H1 (cell line): ENCODE results near the gene ZNF599. TPM values are rescaled to one million over a fixed set of nuclear protein-coding genes. Genes with fewer than 3 reads are reported as not detected.

Source experiments
- CTCF ChIA-PET: fragments of 300-600 bp; sonication (Branson Sonifier 250); formaldehyde crosslinking; loops from one replicate; lab custom pipeline; 2021; ENCODE audit not compliant: partially characterized antibody; lab: Charles Lee
- POLR2A ChIA-PET: fragments of 300-600 bp; sonication (Branson Sonifier 250); formaldehyde crosslinking; loops from one replicate; lab custom pipeline; 2021; ENCODE audit warnings: inconsistent platforms; ENCODE audit not compliant: partially characterized antibody; lab: Charles Lee
- DNase-seq, 2 experiments: peaks; one replicate each; pipeline versions ENCODE4 v3.0.0 to v3.0.0-alpha.2; 2010 to 2022; ENCODE audit warnings: low spot score in 2 of 2, low read depth in 1 of 2, mixed read lengths in 1 of 2
- FAIRE-seq: peaks from 2 replicates; lab custom pipeline; 2011; peaks lifted over from hg19 to GRCh38; lab: Jason Lieb, UNC
- H2AFZ ChIP-seq: 2 replicates; pipeline ENCODE4 v1.8.1; 2012; ENCODE audit warnings: low read length, inconsistent platforms
- H2AK5ac ChIP-seq: 2 replicates; pipeline ENCODE4 v1.6.1; 2013; ENCODE audit warnings: low read depth, low read length
- H2BK120ac ChIP-seq: replicated peaks from 2 replicates; pipeline ENCODE3; 2013; ENCODE audit warnings: low read depth, low read length, inconsistent platforms
- H2BK12ac ChIP-seq: 2 replicates; pipeline ENCODE4 v1.6.1; 2013; ENCODE audit warnings: low read depth, low read length
- H2BK15ac ChIP-seq: 2 replicates; pipeline ENCODE4 v1.6.1; 2013; ENCODE audit warnings: low read length
- H2BK20ac ChIP-seq: 2 replicates; pipeline ENCODE4 v1.6.1; 2013; ENCODE audit warnings: low read length
- H2BK5ac ChIP-seq: 2 replicates; pipeline ENCODE4 v1.6.1; 2013; ENCODE audit warnings: low read depth, low read length
- H3K14ac ChIP-seq: 2 replicates; pipeline ENCODE4 v1.6.1; 2013; ENCODE audit warnings: inconsistent platforms; ENCODE audit not compliant: insufficient read length
- H3K18ac ChIP-seq: 2 replicates; pipeline ENCODE4 v1.6.1; 2013; ENCODE audit warnings: low read length; ENCODE audit errors: extremely low read depth
- H3K23ac ChIP-seq: 2 replicates; pipeline ENCODE4 v1.6.1; 2013; ENCODE audit warnings: inconsistent platforms; ENCODE audit not compliant: insufficient read length
- H3K23me2 ChIP-seq: 2 replicates; pipeline ENCODE4 v1.6.1; 2013; ENCODE audit warnings: low read depth, low read length
- H3K27ac ChIP-seq: 2 replicates; pipeline ENCODE4 v1.6.1; 2011; ENCODE audit warnings: low read depth, low read length, inconsistent platforms
- H3K27me3 ChIP-seq, 4 experiments: replicated peaks in 1 of 4; 1 replicate in 1 of 4; 2 replicates in 3 of 4; pipeline versions ENCODE4 v1.6.1 to v1.8.1; 2011 to 2013; ENCODE audit warnings: low read length in 3 of 4, mild to moderate bottlenecking in 3 of 4, inconsistent platforms in 2 of 4, mixed read lengths in 2 of 4, moderate library complexity in 1 of 4; ENCODE audit not compliant: control insufficient read depth in 3 of 4, insufficient read depth in 3 of 4; ENCODE audit errors: extremely low read depth in 1 of 4
- H3K36me3 ChIP-seq, 4 experiments: 2 replicates each; pipeline versions ENCODE4 v1.6.1 to v1.8.1; 2011 to 2013; ENCODE audit warnings: mild to moderate bottlenecking in 4 of 4, low read length in 3 of 4, moderate library complexity in 2 of 4, control low read depth in 1 of 4, inconsistent platforms in 1 of 4; ENCODE audit not compliant: insufficient read depth in 4 of 4, control insufficient read depth in 2 of 4
- H3K4ac ChIP-seq: replicated peaks from 2 replicates; pipeline ENCODE3; 2013; ENCODE audit warnings: low read length, low read depth, mixed read lengths, inconsistent platforms; ENCODE audit not compliant: insufficient read length
- H3K4me1 ChIP-seq, 4 experiments: replicated peaks in 1 of 4; 1 replicate in 1 of 4; 2 replicates in 3 of 4; pipeline versions ENCODE4 v1.6.1 to v1.8.1; 2011 to 2013; ENCODE audit warnings: low read length in 3 of 4, inconsistent platforms in 2 of 4, mixed read lengths in 1 of 4; ENCODE audit not compliant: insufficient read depth in 4 of 4, control insufficient read depth in 3 of 4
- H3K4me2 ChIP-seq, 2 experiments: 2 replicates each; pipeline versions ENCODE4 v1.6.1 to v1.8.1; 2011 to 2013; ENCODE audit warnings: low read depth in 2 of 2, low read length in 2 of 2, control low read depth in 1 of 2, inconsistent platforms in 1 of 2, mild to moderate bottlenecking in 1 of 2; ENCODE audit not compliant: insufficient read depth in 1 of 2
- H3K4me3 ChIP-seq, 4 experiments: fragments of 200-600, 300-600 bp in 1 of 4; sonication (generic), shearing (Covaris generic), sonication (Bioruptor Twin) in 1 of 4; 2 replicates each; pipeline versions ENCODE4 v1.5.1 to v1.8.1; 2011 to 2016; ENCODE audit warnings: low read length in 4 of 4, low read depth in 3 of 4, control low read depth in 2 of 4, inconsistent platforms in 2 of 4, mild to moderate bottlenecking in 2 of 4, mixed read lengths in 1 of 4, moderate library complexity in 1 of 4; ENCODE audit not compliant: insufficient read depth in 2 of 4; ENCODE audit errors: extremely low read depth in 1 of 4
- H3K56ac ChIP-seq: replicated peaks from 2 replicates; pipeline ENCODE3; 2013; ENCODE audit warnings: low read depth, mild to moderate bottlenecking, mixed read lengths, low read length, inconsistent platforms; ENCODE audit not compliant: insufficient read length
- H3K79me1 ChIP-seq: 2 replicates; pipeline ENCODE4 v1.6.1; 2013; ENCODE audit warnings: low read depth, low read length, control low read depth
- H3K79me2 ChIP-seq, 2 experiments: 2 replicates each; pipeline versions ENCODE4 v1.6.1 to v1.8.1; 2012 to 2013; ENCODE audit warnings: low read length in 2 of 2, mild to moderate bottlenecking in 2 of 2, inconsistent platforms in 1 of 2; ENCODE audit not compliant: insufficient read depth in 2 of 2, control insufficient read depth in 1 of 2
- H3K9ac ChIP-seq, 4 experiments: replicated peaks in 1 of 4; 1 replicate in 1 of 4; 2 replicates in 3 of 4; pipeline versions ENCODE4 v1.6.1 to v1.8.1; 2011 to 2013; ENCODE audit warnings: low read depth in 3 of 4, low read length in 3 of 4, control low read depth in 2 of 4, mild to moderate bottlenecking in 2 of 4, moderate library complexity in 2 of 4, inconsistent platforms in 1 of 4; ENCODE audit errors: extremely low read depth in 1 of 4
- H3K9me3 ChIP-seq, 2 experiments: 2 replicates each; pipeline versions ENCODE4 v1.6.1 to v1.8.1; 2012 to 2013; ENCODE audit warnings: mild to moderate bottlenecking in 2 of 2, moderate library complexity in 2 of 2, control low read depth in 1 of 2, inconsistent platforms in 1 of 2, low read depth in 1 of 2, low read length in 1 of 2, mixed read lengths in 1 of 2; ENCODE audit not compliant: insufficient read depth in 2 of 2
- H4K20me1 ChIP-seq, 2 experiments: replicated peaks in 1 of 2; 2 replicates each; pipeline versions ENCODE3 to v1.8.1; 2011 to 2013; ENCODE audit warnings: inconsistent platforms in 2 of 2, low read length in 2 of 2, mild to moderate bottlenecking in 1 of 2; ENCODE audit not compliant: insufficient read depth in 2 of 2, control insufficient read depth in 1 of 2
- H4K5ac ChIP-seq: 2 replicates; pipeline ENCODE4 v1.6.1; 2013; ENCODE audit warnings: low read length, low read depth, mixed read lengths, inconsistent platforms; ENCODE audit not compliant: insufficient read length
- H4K8ac ChIP-seq: 2 replicates; pipeline ENCODE4 v1.8.0; 2013; ENCODE audit warnings: mild to moderate bottlenecking, moderate library complexity, low read length, inconsistent platforms; ENCODE audit not compliant: insufficient read depth; ENCODE audit errors: extremely low read depth
- H4K91ac ChIP-seq: replicated peaks from 2 replicates; pipeline ENCODE3; 2013; ENCODE audit warnings: low read length, mixed read lengths, inconsistent platforms; ENCODE audit not compliant: insufficient read length
- CBX8 ChIP-seq: fragments of 300-800, 300-1000 bp; sonication (generic); IDR thresholded peaks from 2 replicates; pipeline ENCODE4 v1.7.1; 2016; ENCODE audit warnings: low read depth, low read length, borderline replicate concordance
- CREB1 ChIP-seq: IDR thresholded peaks from 2 replicates; pipeline ENCODE4 v1.6.1; 2012; ENCODE audit warnings: inconsistent platforms
- EGR1 ChIP-seq: IDR thresholded peaks from 2 replicates; pipeline ENCODE4 v1.6.1; 2011; ENCODE audit warnings: low read depth, low read length, borderline replicate concordance
- WGBS, 2 experiments: shearing (Covaris generic) in 1 of 2; methylation state at CpG; one replicate each; pipeline versions ENCODE4 v1.1.6 to v1.1.7; 2013 to 2015; ENCODE audit warnings: low lambda C conversion rate in 2 of 2, mixed read lengths in 2 of 2, inconsistent platforms in 1 of 2, low coverage in 1 of 2, missing lambda C conversion rate in 1 of 2; ENCODE audit not compliant: insufficient replicate concordance in 2 of 2, insufficient coverage in 1 of 2, insufficient read length in 1 of 2; ENCODE audit errors: extremely low coverage in 1 of 2, missing lambda C conversion rate in 1 of 2; 5-methylcytosine and 5-hydroxymethylcytosine counted together
- polyA plus RNA-seq, 7 experiments: library from polyadenylated mRNA; depleted of rRNA in 3 of 7; stranded (reverse) in 5 of 7; unstranded in 2 of 7; fragments of >200 nt in 5 of 7; fragments of 200-250 nt in 2 of 7; gene quantifications; 1 replicate in 5 of 7; 2 replicates in 1 of 7; 4 replicates in 1 of 7; pipeline versions ENCODE4 v1.2.1 to v1.2.3, GENCODE V29; 2011 to 2013; ENCODE audit warnings: missing spikeins in 2 of 7, mixed read lengths in 2 of 7
- total RNA-seq: library from RNA; stranded (reverse); fragmentation: NEBNext Ultra II Directional; extraction: Animal tissue kit (Norgen Biotek cat#: 25700); gene quantifications from 2 replicates; pipeline ENCODE4 v1.2.1, GENCODE V29; 2021

Gene ZNF599
- total and polyA plus RNA-seq, 2 of the 8 experiments (the other 6 are each of a cell fraction or from before 2014, with no cell fraction given), result 4.8 to 5.4 TPM

GRCh38 chr19:34731019-34731829 lies 41.8 kb downstream of the ZNF599 start:
- Histone ChIP-seq H3K4me1 (peaks cover 0 to 11% (median 2%) of the 10 kb centered on the region in 4 experiments; a peak in 4 of 7 replicates), H3K23ac (no peak overlapping the region), H3K4ac (no peak overlapping the region), H3K4me2 (no peak overlapping the region), H3K27ac (no peak overlapping the region), H3K27me3 (no peaks in the 10 kb centered on the region), H4K20me1 (no peaks in the 10 kb centered on the region), H3K4me3 (no peak overlapping the region), H3K14ac (no peak overlapping the region), H3K18ac (no peak overlapping the region), H3K9me3 (peaks cover 8 to 11% of the 10 kb centered on the region in 2 experiments; a peak in 1 of 4 replicates), H2BK15ac (no peak overlapping the region), H2BK12ac (no peak overlapping the region), H2BK20ac (no peak overlapping the region), H3K36me3 (no peaks in the 10 kb centered on the region), H3K79me1 (no peaks in the 10 kb centered on the region), H4K8ac (peak overlapping the region; percentile 36; the same call in 1 of the 2 replicates), H4K5ac (no peak overlapping the region), H4K91ac (no peak overlapping the region), H3K23me2 (0 out of 2 replicates have a peak, but pooled peaks cover 5% of the 10 kb centered on the region), H2BK5ac (no peak overlapping the region), H2BK120ac (no peak overlapping the region), H2AFZ (no peak overlapping the region), H3K9ac (no peak overlapping the region), H3K56ac (no peak overlapping the region), H2AK5ac (no peak overlapping the region), H3K79me2 (no peaks in the 10 kb centered on the region)
- DNase-seq (no peak), FAIRE-seq (no peak)
- CTCF ChIA-PET, result interaction anchor here (1.2 to 1.4 kb wide), 2 partner anchors 13 to 18 kb away, joined by 3 read pairs; no protein-coding TSS in a partner anchor
- 87% methylated on average over 10 of the region's 11 CpGs; no CpG with 5 or more reads in 1 of the 2 experiments for WGBS, 2 experiments
- TF ChIP-seq EGR1 (no peak), CREB1 (no peak), CBX8 (no peak)
- POLR2A ChIA-PET, result interaction anchor here (1.5 kb wide), 1 partner anchor 54 kb away, joined by 5 read pairs; the partner anchor contains the start of genes SCGB2B2 and ZNF302
